Endothelial cell of umbilical vein (primary cell): Measurements from ENCODE around the gene CDC42BPB. TPM values are rescaled to one million over a fixed set of nuclear protein-coding genes. Genes with fewer than 3 reads are reported as not detected.

ENCODE experiments used
- BruUV-seq: library from RNA; stranded (reverse); fragments of 400-500 nt; replicated peaks from 2 replicates; lab custom pipeline; 2021; lab: Mats Ljungman, UMichigan
- CTCF ChIA-PET: fragments of 300-600, 350-600 bp; sonication (Branson Sonifier 250); formaldehyde crosslinking; loops from one replicate; lab custom pipeline; 2021; ENCODE audit warnings: antibody characterized with exemption, inconsistent platforms; lab: Charles Lee
- POLR2A ChIA-PET: fragments of 300-600, 350-600 bp; sonication (Branson Sonifier 250); formaldehyde crosslinking; loops from one replicate; lab custom pipeline; 2021; ENCODE audit warnings: antibody characterized with exemption, inconsistent platforms; lab: Charles Lee
- DNase-seq: peaks from one replicate; pipeline ENCODE4 v3.0.0-alpha.2; 2011; ENCODE audit warnings: low read depth, low spot score
- FAIRE-seq: peaks from 2 replicates; lab custom pipeline; 2011; peaks lifted over from hg19 to GRCh38; lab: Jason Lieb, UNC
- H2AFZ ChIP-seq: 2 replicates; pipeline ENCODE4 v1.6.0; 2012; ENCODE audit warnings: low read depth, low read length, control low read depth, inconsistent platforms
- H3K27ac ChIP-seq: 2 replicates; pipeline ENCODE4 v1.5.1; 2011; ENCODE audit warnings: low read depth, mild to moderate bottlenecking, control low read depth, low read length, moderate library complexity; ENCODE audit not compliant: insufficient read depth
- H3K27me3 ChIP-seq, 2 experiments: 2 replicates each; pipeline versions ENCODE4 v1.6.0 to v1.6.1; 2011; ENCODE audit warnings: low read length in 2 of 2, mixed read lengths in 1 of 2; ENCODE audit not compliant: control insufficient read depth in 2 of 2, insufficient read depth in 2 of 2
- H3K36me3 ChIP-seq, 2 experiments: 2 replicates in 1 of 2; 3 replicates in 1 of 2; pipeline ENCODE4 v1.5.1; 2011; ENCODE audit warnings: low read length in 2 of 2, mild to moderate bottlenecking in 1 of 2, moderate library complexity in 1 of 2; ENCODE audit not compliant: control insufficient read depth in 2 of 2, insufficient read depth in 2 of 2; ENCODE audit errors: extremely low read depth in 1 of 2
- H3K4me1 ChIP-seq: 3 replicates; pipeline ENCODE4 v1.5.1; 2011; ENCODE audit warnings: mild to moderate bottlenecking, low read length; ENCODE audit not compliant: control insufficient read depth, insufficient read depth; ENCODE audit errors: extremely low read depth
- H3K4me2 ChIP-seq: 2 replicates; pipeline ENCODE4 v1.6.1; 2011; ENCODE audit warnings: low read length, control low read depth, mixed read lengths; ENCODE audit not compliant: insufficient read depth
- H3K4me3 ChIP-seq, 3 experiments: fragments of 200-600 bp in 1 of 3; sonication (generic), shearing (Covaris generic) in 1 of 3; replicated peaks in 1 of 3; 2 replicates each; pipeline ENCODE4 v1.5.1; 2011 to 2016; ENCODE audit warnings: control low read depth in 3 of 3, low read length in 3 of 3, mild to moderate bottlenecking in 2 of 3, inconsistent platforms in 1 of 3, low read depth in 1 of 3, moderate library complexity in 1 of 3; ENCODE audit not compliant: insufficient read depth in 1 of 3
- H3K79me2 ChIP-seq: 2 replicates; pipeline ENCODE4 v1.6.0; 2012; ENCODE audit warnings: low read length, inconsistent platforms; ENCODE audit not compliant: control insufficient read depth, insufficient read depth
- H3K9ac ChIP-seq: replicated peaks from 2 replicates; pipeline ENCODE3; 2011; ENCODE audit warnings: low read length, control low read depth; ENCODE audit not compliant: insufficient read depth; ENCODE audit errors: extremely low read depth
- H3K9me1 ChIP-seq: replicated peaks from 3 replicates; pipeline ENCODE4 v1.6.0; 2011; ENCODE audit warnings: mild to moderate bottlenecking, low read length; ENCODE audit not compliant: control insufficient read depth, insufficient read depth; ENCODE audit errors: extremely low read depth
- H3K9me3 ChIP-seq: replicated peaks from 2 replicates; pipeline ENCODE4 v1.5.1; 2012; ENCODE audit warnings: low read length, inconsistent platforms; ENCODE audit not compliant: control insufficient read depth, insufficient read depth
- H4K20me1 ChIP-seq: replicated peaks from 2 replicates; pipeline ENCODE3; 2011; ENCODE audit warnings: mild to moderate bottlenecking, low read length; ENCODE audit not compliant: control insufficient read depth, insufficient read depth; ENCODE audit errors: extremely low read depth
- CTCF ChIP-seq, 2 donors: IDR thresholded peaks; 1 replicate in 1 of 2; 2 replicates in 1 of 2; pipeline ENCODE4 v1.5.1; 2011; ENCODE audit warnings: low read length in 2 of 2, mild to moderate bottlenecking in 2 of 2, moderate library complexity in 2 of 2, control low read depth in 1 of 2, inconsistent platforms in 1 of 2, low read depth in 1 of 2; ENCODE audit not compliant: insufficient read depth in 1 of 2; ENCODE audit errors: extremely low read depth in 1 of 2
- EZH2 ChIP-seq: IDR thresholded peaks from 2 replicates; pipeline ENCODE4 v1.6.1; 2012; ENCODE audit warnings: borderline replicate concordance, low read depth, mild to moderate bottlenecking, moderate library complexity, low read length, inconsistent platforms; ENCODE audit not compliant: severe bottlenecking
- FOS ChIP-seq: IDR thresholded peaks from 2 replicates; pipeline ENCODE4 v1.6.1; 2011; ENCODE audit warnings: mild to moderate bottlenecking, low read length, moderate library complexity, borderline replicate concordance; ENCODE audit not compliant: insufficient read depth
- GATA2 ChIP-seq: IDR thresholded peaks from 2 replicates; pipeline ENCODE4 v1.7.0; 2011; ENCODE audit warnings: low read depth, mild to moderate bottlenecking, moderate library complexity, mixed read lengths, low read length; ENCODE audit not compliant: insufficient read length, insufficient read depth
- JUN ChIP-seq: IDR thresholded peaks from 2 replicates; pipeline ENCODE4 v1.6.1; 2011; ENCODE audit warnings: borderline replicate concordance, low read depth; ENCODE audit not compliant: insufficient read length, insufficient read depth
- MAX ChIP-seq: IDR thresholded peaks from 2 replicates; pipeline ENCODE4 v1.6.1; 2011; ENCODE audit not compliant: insufficient read depth, insufficient read length
- MYC ChIP-seq: IDR thresholded peaks from one replicate; pipeline ENCODE4 v1.6.1; 2011; ENCODE audit warnings: mild to moderate bottlenecking, low read depth, low read length
- POLR2A ChIP-seq: IDR thresholded peaks from 2 replicates; pipeline ENCODE4 v1.6.1; 2012; ENCODE audit warnings: low read depth, mild to moderate bottlenecking, control low read depth, low read length
- POLR2AphosphoS5 ChIP-seq: IDR thresholded peaks from 2 replicates; pipeline ENCODE4 v1.6.1; 2012; ENCODE audit warnings: low read depth, mild to moderate bottlenecking, control low read depth, low read length, moderate library complexity; ENCODE audit not compliant: insufficient read depth
- dilution Hi-C: fragments of 300-500 bp; cut with MboI; formaldehyde crosslinking; loops from one replicate; pipeline ENCODE4 v1.15.0; 2019; ENCODE audit warnings: low sequenced_read_pairs; ENCODE audit not compliant: extremely low pct_ligation_motif_present
- intact Hi-C: fragments of 100-400 bp; cut with micrococcal nuclease; formaldehyde crosslinking; loops from one replicate; pipeline ENCODE4 v1.10.0; 2022
- polyA plus RNA-seq, 4 experiments: library from polyadenylated mRNA; depleted of rRNA in 3 of 4; stranded (reverse) in 3 of 4; unstranded in 1 of 4; fragments of >200 nt; gene quantifications; 2 replicates each; pipeline versions ENCODE4 v1.2.1 to v1.2.3, GENCODE V29; 2011 to 2012; ENCODE audit warnings: missing spikeins in 1 of 4
- total RNA-seq: library from RNA; stranded (reverse); gene quantifications from 2 replicates; pipeline ENCODE4 v1.2.3, GENCODE V29; 2021

Gene CDC42BPB
- total and polyA plus RNA-seq, 2 donors (not counting 3 experiments of a cell fraction or from before 2014, with no cell fraction given): 82.6 to 131 TPM

- Histone ChIP-seq H3K4me3 (no peak overlapping the region), H3K9me3 (no peaks in the 10 kb centered on the region), H3K4me1 (no peaks in the 10 kb centered on the region), H4K20me1 (no peaks in the 10 kb centered on the region), H3K27me3 (no peaks in the 10 kb centered on the region), H3K27ac (no peak overlapping the region), H3K9ac (no peak overlapping the region), H3K9me1 (no peaks in the 10 kb centered on the region), H3K79me2 (no peaks in the 10 kb centered on the region), H2AFZ (no peak overlapping the region), H3K36me3 (peaks cover 0 to 15% of the 10 kb centered on the region in 2 experiments), H3K4me2 (no peak overlapping the region)
- ChIA-PET CTCF (interaction anchor here (1.1 kb wide), 1 partner anchor 14 kb away, joined by 3 read pairs; no protein-coding TSS in a partner anchor), POLR2A (no interaction called here)
- FAIRE-seq (no peak), DNase-seq (no peak)
- dilution Hi-C loops (no loop called here), intact Hi-C loops (no loop called here)
- TF ChIP-seq MAX: no peak
- no TSS peak for BruUV-seq
Measured at GRCh38 chr14:102903889-102904512, 153.3 kb downstream of the CDC42BPB start.

- FAIRE-seq: no peak
- H4K20me1 ChIP-seq: no peaks in the 10 kb centered on the region
- peaks cover 0 to 15% of the 10 kb centered on the region in 2 experiments for H3K36me3 ChIP-seq
- intact Hi-C loops: no loop called here
- no peak overlapping the region for H3K4me3 ChIP-seq
- no peak for DNase-seq
- no peaks in the 10 kb centered on the region for H3K9me3 ChIP-seq
- no peaks in the 10 kb centered on the region for H3K9me1 ChIP-seq
- no peak overlapping the region for H3K4me2 ChIP-seq
- no peaks in the 10 kb centered on the region for H3K27me3 ChIP-seq
- H3K9ac ChIP-seq: no peak overlapping the region
- no peak overlapping the region for H3K27ac ChIP-seq
- H3K4me1 ChIP-seq: no peaks in the 10 kb centered on the region
- no peak overlapping the region for H2AFZ ChIP-seq
- ChIA-PET CTCF (interaction anchor here (0.7 to 1.1 kb wide), 2 partner anchors 14 to 209 kb away, joined by 3 to 4 read pairs; no protein-coding TSS in a partner anchor), POLR2A (no interaction called here)
- dilution Hi-C loops: no loop called here
- no TSS peak for BruUV-seq
- TF ChIP-seq JUN: no peak
- no peak for TF ChIP-seq CTCF (IDR thresholded peaks at IDR 0.05; ENCODE audit: extremely low read depth in 1 of 2, insufficient read depth in 1 of 2, low read depth in 1 of 2, low read length in 2 of 2)
- TF ChIP-seq POLR2AphosphoS5: no peak
- no peak for TF ChIP-seq GATA2
- no peak for TF ChIP-seq EZH2
- TF ChIP-seq FOS: no peak
- TF ChIP-seq MAX: no peak
- no peak for TF ChIP-seq MYC
- no peak for TF ChIP-seq POLR2A
- H3K79me2 ChIP-seq: no peaks in the 10 kb centered on the region
Measured at GRCh38 chr14:102903248-102903888, 154.0 kb downstream of the CDC42BPB start.
